ENCODE data around the gene ZRANB2.

- TF ChIP-seq CTCF (IDR thresholded peaks at IDR 0.05): no peak
- no peak for TF ChIP-seq POLR2A (IDR thresholded peaks at IDR 0.05)
These were observed 51.9 kb downstream of the ZRANB2 start for GRCh38 chr1:71028981-71029380.

Measured in lower leg skin (tissue), 3 donors.